GM20431 (cell line): ENCODE data around the gene ALKBH6.

Experiments
- in situ Hi-C: fragments of 300-500 bp; cut with MseI, MboI; formaldehyde crosslinking; loops from one replicate; pipeline ENCODE4 v1.15.0; 2020; ENCODE audit warnings: low sequenced_read_pairs; ENCODE audit not compliant: unreplicated experiment

The ALKBH6 gene

GRCh38 chr19:35973487-35973886 is 40.5 kb downstream of the ALKBH6 start:
- in situ Hi-C loops = no loop called here

DNA sequence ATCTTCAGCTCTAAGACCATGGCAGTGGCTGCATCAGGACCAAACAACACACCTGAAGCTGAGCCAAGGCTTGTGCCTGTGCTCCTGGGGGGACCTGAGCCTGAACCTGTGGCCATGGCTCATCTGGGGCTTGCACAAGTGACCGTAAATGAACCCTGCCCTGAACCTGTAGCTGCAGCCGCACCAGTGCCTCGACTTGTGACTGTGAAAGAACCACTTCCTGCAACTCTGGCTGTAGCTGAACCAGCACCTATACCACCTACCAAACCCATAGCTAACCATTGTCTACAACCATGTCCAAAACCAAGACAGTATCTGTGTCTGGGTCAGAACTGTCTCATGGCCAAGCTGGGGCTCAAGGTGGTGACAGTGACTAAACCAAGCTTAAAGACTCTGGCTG is 47.2 kb downstream of the ALKBH6 start:
- in situ Hi-C loops = no loop called here

- in situ Hi-C loops = no loop called here
Measured at GRCh38 chr19:35963514-35963913, 50.5 kb downstream of the ALKBH6 start.

DNA sequence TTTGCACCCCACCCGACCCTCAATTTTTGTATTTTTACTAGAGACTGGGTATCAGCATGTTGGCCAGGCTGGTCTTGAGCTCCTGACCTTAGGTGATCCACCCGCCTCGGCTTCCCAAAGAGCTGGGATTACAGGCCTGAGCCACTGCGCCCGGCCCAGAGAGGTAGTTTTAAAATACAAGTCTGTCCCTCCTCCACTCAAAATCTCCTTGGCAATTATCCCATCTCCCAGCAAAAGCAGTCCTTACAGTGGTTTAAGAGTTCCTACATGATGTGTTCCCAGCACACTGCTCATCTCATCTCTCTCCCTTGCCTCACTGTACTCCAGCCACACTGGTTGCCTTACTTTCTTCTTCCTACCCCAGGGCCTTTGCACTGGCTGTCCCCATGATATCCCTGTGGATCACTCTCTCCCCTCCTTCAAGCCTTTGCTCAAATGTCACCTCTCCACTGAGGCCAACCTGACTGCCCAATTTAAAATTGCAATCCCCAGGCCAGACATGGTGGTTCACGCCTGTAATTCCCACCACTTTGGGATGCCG is 53.5 kb downstream of the ALKBH6 start:
- in situ Hi-C loops = no loop called here

- in situ Hi-C loops = no loop called here
Measured at GRCh38 chr19:35959968-35960320, 54.1 kb downstream of the ALKBH6 start.
